CD4-positive, alpha-beta T cell (primary cell): ENCODE results near the gene SNX25. TPM values are rescaled to one million over a fixed set of nuclear protein-coding genes. Genes with fewer than 3 reads are reported as not detected.

Source experiments
- ATAC-seq: fragments of 200-7000 bp; cut with Tn5 transposase; one replicate; pipeline ENCODE4 v1.10.0; 2022; ENCODE audit warnings: mild to moderate bottlenecking; ENCODE audit not compliant: poor library complexity
- CTCF ChIA-PET: fragments of 350-600 bp; sonication (Branson Sonifier 250); formaldehyde crosslinking; loops from one replicate; lab custom pipeline; 2021; ENCODE audit warnings: antibody characterized with exemption, inconsistent platforms; lab: Charles Lee
- POLR2A ChIA-PET: fragments of 350-600 bp; sonication (Branson Sonifier 250); formaldehyde crosslinking; loops from one replicate; lab custom pipeline; 2021; ENCODE audit warnings: antibody characterized with exemption, inconsistent platforms; lab: Charles Lee
- DNase-seq, 14 experiments: peaks; one replicate each; pipeline ENCODE4 v3.0.0-alpha.2; 2013 to 2020; ENCODE audit warnings: mixed read lengths in 2 of 14
- H3K27ac ChIP-seq, 2 donors: one replicate each; pipeline versions ENCODE4 v1.5.1 to v1.7.0; 2013; ENCODE audit warnings: low read length in 2 of 2, low read depth in 1 of 2, mild to moderate bottlenecking in 1 of 2
- H3K27me3 ChIP-seq, 2 experiments: 1 replicate in 1 of 2; 2 replicates in 1 of 2; pipeline versions ENCODE4 v1.6.1 to v1.7.0; 2013; ENCODE audit warnings: low read length in 2 of 2, control low read depth in 1 of 2, mild to moderate bottlenecking in 1 of 2, moderate library complexity in 1 of 2; ENCODE audit not compliant: insufficient read depth in 2 of 2, control insufficient read depth in 1 of 2
- H3K36me3 ChIP-seq: one replicate; pipeline ENCODE4 v1.6.1; 2013; ENCODE audit warnings: low read length, control low read depth; ENCODE audit not compliant: insufficient read depth
- H3K4me1 ChIP-seq: one replicate; pipeline ENCODE4 v1.6.1; 2013; ENCODE audit warnings: low read length, control low read depth; ENCODE audit not compliant: insufficient read depth
- H3K4me3 ChIP-seq: one replicate; pipeline ENCODE4 v1.5.1; 2013; ENCODE audit warnings: mild to moderate bottlenecking, low read length, moderate library complexity
- H3K9me3 ChIP-seq, 2 experiments: 1 replicate in 1 of 2; 2 replicates in 1 of 2; pipeline versions ENCODE4 v1.6.1 to v1.7.0; 2013; ENCODE audit warnings: low read length in 2 of 2, mild to moderate bottlenecking in 2 of 2, control low read depth in 1 of 2, moderate library complexity in 1 of 2; ENCODE audit not compliant: control insufficient read depth in 1 of 2, insufficient read depth in 1 of 2
- H3K27ac Mint-ChIP-seq: one replicate; pipeline ENCODE4 v1.8.0; 2020; ENCODE audit warnings: mixed read lengths
- H3K27me3 Mint-ChIP-seq: one replicate; pipeline ENCODE4 v1.8.0; 2021; ENCODE audit warnings: mixed read lengths
- H3K36me3 Mint-ChIP-seq: one replicate; pipeline ENCODE4 v1.8.0; 2021; ENCODE audit warnings: low read depth, mixed read lengths
- H3K4me1 Mint-ChIP-seq: one replicate; pipeline ENCODE4 v1.8.0; 2021; ENCODE audit warnings: low read depth, mixed read lengths
- H3K4me3 Mint-ChIP-seq: one replicate; pipeline ENCODE4 v1.8.0; 2020; ENCODE audit warnings: mild to moderate bottlenecking, mixed read lengths
- H3K9me3 Mint-ChIP-seq: one replicate; pipeline ENCODE4 v1.8.0; 2020; ENCODE audit warnings: mixed read lengths
- CTCF ChIP-seq: fragments of 200-600 bp; IDR thresholded peaks from one replicate; pipeline ENCODE4 v1.8.0; 2022; ENCODE audit warnings: antibody characterized with exemption, mild to moderate bottlenecking
- intact Hi-C, 2 experiments: fragments of 100-400 bp; cut with DNase I in 1 of 2; cut with micrococcal nuclease in 1 of 2; formaldehyde crosslinking; loops; one replicate each; pipeline versions ENCODE4 v1.15.1 to v1.9.0; 2023 to 2025; cut with DNase I, micrococcal nuclease
- total RNA-seq, 174 experiments: library from RNA in 2 of 174; stranded (reverse) in 2 of 174; gene quantifications; one replicate each; pipeline ENCODE4 v1.2.3 and lab custom pipeline; 2021 to 2026

Gene SNX25
- total RNA-seq, 2 experiments from 2014 or later = 7.9 to 9.1 TPM

GRCh38 chr4:185371702-185372101, 162.3 kb downstream of the SNX25 start:
- no peaks in the 10 kb centered on the region for H3K27me3 ChIP-seq
- Mint-ChIP-seq H3K27me3 (no peaks in the 10 kb centered on the region), H3K9me3 (no peaks in the 10 kb centered on the region), H3K27ac (no peak overlapping the region), H3K36me3 (no peaks in the 10 kb centered on the region), H3K4me1 (no peaks in the 10 kb centered on the region), H3K4me3 (no peak overlapping the region)
- CTCF ChIA-PET = no interaction called here
- no peak overlapping the region for H3K27ac ChIP-seq
- TF ChIP-seq CTCF = no peak
- no peaks in the 10 kb centered on the region for H3K36me3 ChIP-seq
- no peaks in the 10 kb centered on the region for H3K9me3 ChIP-seq
- H3K4me3 ChIP-seq = no peak overlapping the region
- H3K4me1 ChIP-seq = no peaks in the 10 kb centered on the region
- no peak for ATAC-seq
- POLR2A ChIA-PET = no interaction called here
- intact Hi-C loops = no loop called here
- DNase-seq = no peak

GRCh38 chr4:185374027-185374426, 164.6 kb downstream of the SNX25 start:
- no peaks in the 10 kb centered on the region for H3K36me3 Mint-ChIP-seq
- Histone ChIP-seq H3K27me3 (no peaks in the 10 kb centered on the region), H3K36me3 (no peaks in the 10 kb centered on the region), H3K9me3 (no peaks in the 10 kb centered on the region), H3K4me3 (no peak overlapping the region), H3K4me1 (no peaks in the 10 kb centered on the region), H3K27ac (no peak overlapping the region)
- intact Hi-C loops = no loop called here
- ChIA-PET CTCF (no interaction called here), POLR2A (no interaction called here)
- H3K27me3 Mint-ChIP-seq = no peaks in the 10 kb centered on the region
- H3K27ac Mint-ChIP-seq = no peak overlapping the region
- no peak overlapping the region for H3K4me3 Mint-ChIP-seq
- no peak for TF ChIP-seq CTCF
- H3K4me1 Mint-ChIP-seq = no peaks in the 10 kb centered on the region
- DNase-seq (no peak), ATAC-seq (no peak)
- no peaks in the 10 kb centered on the region for H3K9me3 Mint-ChIP-seq

GRCh38 chr4:185374573-185374972, 165.2 kb downstream of the SNX25 start:
- intact Hi-C loops = no loop called here
- no peak for TF ChIP-seq CTCF
- H3K4me1 ChIP-seq = no peaks in the 10 kb centered on the region
- no peaks in the 10 kb centered on the region for H3K9me3 ChIP-seq
- no peak overlapping the region for H3K27ac ChIP-seq
- H3K4me3 Mint-ChIP-seq = no peak overlapping the region
- no peaks in the 10 kb centered on the region for H3K27me3 ChIP-seq
- ChIA-PET CTCF (no interaction called here), POLR2A (no interaction called here)
- ATAC-seq (no peak), DNase-seq (no peak)
- no peaks in the 10 kb centered on the region for H3K4me1 Mint-ChIP-seq
- no peaks in the 10 kb centered on the region for H3K27me3 Mint-ChIP-seq
- H3K27ac Mint-ChIP-seq = no peak overlapping the region
- no peak overlapping the region for H3K4me3 ChIP-seq
- H3K9me3 Mint-ChIP-seq = no peaks in the 10 kb centered on the region
- no peaks in the 10 kb centered on the region for H3K36me3 ChIP-seq
- H3K36me3 Mint-ChIP-seq = no peaks in the 10 kb centered on the region
